Upper lobe of right lung (tissue), 1 donor: ENCODE measurements around the gene ACKR2. TPM values are rescaled to one million over a fixed set of nuclear protein-coding genes. Genes with fewer than 3 reads are reported as not detected.
A peak's percentile ranks its signal among the peaks of the same experiment; 100 is the strongest.
"Not testable (repeated sequence)": the region's sequence is repeated elsewhere in the genome, so short reads cannot be mapped to it uniquely, and the experiment has no call there.

Source experiments
- ATAC-seq: fragments of 200-7000 bp; cut with Tn5 transposase; one replicate; pipeline ENCODE4 v1.9.1; 2020; ENCODE audit warnings: mild to moderate bottlenecking, moderate library complexity
- DNase-seq: peaks from one replicate; pipeline ENCODE4 v3.0.0-alpha.2; 2020
- H3K27ac ChIP-seq: fragments of 200-600 bp; one replicate; pipeline ENCODE4 v1.8.0; 2022
- H3K27me3 ChIP-seq: fragments of 200-600 bp; one replicate; pipeline ENCODE4 v1.8.0; 2022; ENCODE audit warnings: mild to moderate bottlenecking
- H3K36me3 ChIP-seq: fragments of 200-600 bp; one replicate; pipeline ENCODE4 v1.8.0; 2022
- H3K4me1 ChIP-seq: fragments of 200-600 bp; one replicate; pipeline ENCODE4 v1.8.0; 2022
- H3K4me3 ChIP-seq: fragments of 200-600 bp; one replicate; pipeline ENCODE4 v1.8.0; 2022; ENCODE audit warnings: mild to moderate bottlenecking
- H3K9me3 ChIP-seq: fragments of 200-600 bp; one replicate; pipeline ENCODE4 v1.8.0; 2022
- CTCF ChIP-seq: fragments of 200-600 bp; IDR thresholded peaks from one replicate; pipeline ENCODE4 v1.8.0; 2022; ENCODE audit warnings: antibody characterized with exemption
- intact Hi-C: fragments of 100-400 bp; cut with DNase I; formaldehyde crosslinking; loops from one replicate; pipeline ENCODE4 v1.11.0; 2022
- total RNA-seq: library from RNA; stranded (reverse); fragmentation: NEBNext Ultra II Directional; extraction: Animal tissue kit (Norgen Biotek cat#: 25700); gene quantifications from one replicate; pipeline ENCODE4 v1.2.1, GENCODE V29; 2021
- donor health status: DM: no; HTN: yes; CAD: no; lungs with severe emphysema.

The ACKR2 gene
- total RNA-seq, 1 donor from 2014 or later = 5.2 TPM

DNA sequence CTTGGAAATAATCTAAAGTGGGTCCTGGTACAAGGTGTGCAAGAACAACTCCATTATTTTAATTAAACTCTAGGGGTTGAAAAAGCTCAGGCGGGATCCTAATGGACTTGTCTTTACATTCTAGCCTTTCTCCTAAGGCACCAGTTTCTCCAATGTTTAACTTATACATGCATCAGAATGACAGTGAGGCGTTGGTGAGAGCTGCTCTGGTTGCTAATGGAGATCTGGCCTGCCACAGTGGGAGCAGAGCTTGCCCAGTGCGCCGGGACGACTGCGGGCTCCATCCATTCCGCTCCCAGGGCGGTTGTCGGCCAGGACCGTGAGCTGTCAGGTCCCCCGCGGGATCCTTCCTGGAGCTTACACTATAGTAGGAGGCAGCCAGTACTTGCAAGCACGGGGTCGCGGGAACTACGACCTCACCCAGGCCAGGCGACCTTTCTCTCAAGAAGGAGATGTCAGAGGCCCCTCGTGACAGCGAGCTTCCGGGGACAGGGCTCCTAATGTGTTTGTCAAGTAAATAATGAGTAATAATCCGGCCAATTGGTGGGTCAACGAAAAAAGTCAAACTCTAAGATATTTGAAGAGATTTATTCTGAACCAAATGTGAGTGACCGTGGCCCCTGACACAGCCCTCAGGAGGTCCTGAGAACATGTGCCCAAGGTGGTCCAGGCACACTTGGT, 4.0 kb upstream of the ACKR2 start:
- no peaks in the 10 kb centered on the region for H3K36me3 ChIP-seq
- intact Hi-C loops = no loop called here
- peak overlapping the region; percentile 89 for H3K4me3 ChIP-seq
- H3K4me1 ChIP-seq = peaks cover 30% of the 10 kb centered on the region
- H3K27ac ChIP-seq = peak overlapping the region; percentile 92
- H3K27me3 ChIP-seq = no peaks in the 10 kb centered on the region
- ATAC-seq = peak; percentile 1
- TF ChIP-seq CTCF = no peak
- peak; percentile 70 for DNase-seq
- no peaks in the 10 kb centered on the region for H3K9me3 ChIP-seq

- intact Hi-C loops = no loop called here
Observed at GRCh38 chr3:42807929-42808328, 1.3 kb upstream of the ACKR2 start.

GRCh38 chr3:42810706-42811105, 1.5 kb downstream of the ACKR2 start:
- H3K9me3 ChIP-seq, intact Hi-C loops, H3K27ac ChIP-seq, ATAC-seq, H3K4me3 ChIP-seq, H3K27me3 ChIP-seq, H3K4me1 ChIP-seq, DNase-seq, H3K36me3 ChIP-seq: not testable (repeated sequence)

More at GRCh38 chr3:42807929-42808328, 1.3 kb upstream of the ACKR2 start:
- DNase-seq (no peak), ATAC-seq (no peak)
- no peak overlapping the region for H3K4me3 ChIP-seq
- H3K27me3 ChIP-seq = no peaks in the 10 kb centered on the region
- no peak for TF ChIP-seq CTCF
- no peaks in the 10 kb centered on the region for H3K9me3 ChIP-seq
- H3K4me1 ChIP-seq = peaks cover 10% of the 10 kb centered on the region
- H3K27ac ChIP-seq = no peak overlapping the region
- no peaks in the 10 kb centered on the region for H3K36me3 ChIP-seq

GRCh38 chr3:42811118-42811883, 2.1 kb downstream of the ACKR2 start:
- H3K9me3 ChIP-seq, H3K4me3 ChIP-seq, H3K4me1 ChIP-seq, DNase-seq, H3K27ac ChIP-seq, H3K27me3 ChIP-seq, H3K36me3 ChIP-seq, ATAC-seq, intact Hi-C loops: not testable (repeated sequence)

- intact Hi-C loops = no loop called here
- Histone ChIP-seq H3K4me3 (no peak overlapping the region), H3K27me3 (no peaks in the 10 kb centered on the region), H3K4me1 (no peaks in the 10 kb centered on the region), H3K36me3 (no peaks in the 10 kb centered on the region), H3K27ac (no peak overlapping the region), H3K9me3 (no peaks in the 10 kb centered on the region)
- ATAC-seq (no peak), DNase-seq (no peak)
- no peak for TF ChIP-seq CTCF
Observed at GRCh38 chr3:42814246-42814645, 5.0 kb downstream of the ACKR2 start.

DNA sequence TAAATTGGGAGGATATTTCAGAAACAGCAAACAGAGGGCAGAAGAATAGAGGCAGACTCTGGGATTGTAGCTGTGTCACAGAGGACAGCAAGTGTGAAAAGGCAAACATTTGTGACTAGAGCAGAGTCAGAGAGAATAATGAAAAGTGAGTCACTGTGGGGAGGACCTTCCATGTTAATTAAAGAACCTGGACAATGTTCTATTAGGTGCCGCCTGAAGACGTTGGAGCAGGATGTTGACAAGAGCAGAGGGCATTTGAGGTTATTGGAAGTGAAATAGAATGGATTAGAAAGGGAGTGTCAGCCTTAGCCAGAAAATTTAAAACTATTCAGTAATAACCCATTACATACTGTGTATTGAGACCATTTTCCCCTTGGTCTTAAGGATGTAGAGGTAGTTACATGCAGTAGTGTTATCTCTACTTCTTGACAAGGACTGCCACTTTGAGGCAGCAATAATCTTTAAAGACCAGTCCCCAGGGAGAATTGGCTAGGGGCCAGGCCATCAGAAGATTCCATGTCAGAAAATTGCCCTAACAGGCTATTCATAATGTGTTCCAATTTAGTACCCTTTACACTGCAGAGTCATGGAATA, 5.8 kb downstream of the ACKR2 start:
- Histone ChIP-seq H3K9me3 (no peaks in the 10 kb centered on the region), H3K27me3 (no peaks in the 10 kb centered on the region), H3K4me3 (no peak overlapping the region), H3K27ac (no peak overlapping the region), H3K4me1 (peaks cover 3% of the 10 kb centered on the region), H3K36me3 (no peaks in the 10 kb centered on the region)
- ATAC-seq = no peak
- DNase-seq = no peak
- intact Hi-C loops = no loop called here
- TF ChIP-seq CTCF = no peak
